ENCODE measurements around the gene LOXL3.
A peak's percentile ranks its signal among the peaks of the same experiment; 100 is the strongest.

LOXL3 gene

DNA sequence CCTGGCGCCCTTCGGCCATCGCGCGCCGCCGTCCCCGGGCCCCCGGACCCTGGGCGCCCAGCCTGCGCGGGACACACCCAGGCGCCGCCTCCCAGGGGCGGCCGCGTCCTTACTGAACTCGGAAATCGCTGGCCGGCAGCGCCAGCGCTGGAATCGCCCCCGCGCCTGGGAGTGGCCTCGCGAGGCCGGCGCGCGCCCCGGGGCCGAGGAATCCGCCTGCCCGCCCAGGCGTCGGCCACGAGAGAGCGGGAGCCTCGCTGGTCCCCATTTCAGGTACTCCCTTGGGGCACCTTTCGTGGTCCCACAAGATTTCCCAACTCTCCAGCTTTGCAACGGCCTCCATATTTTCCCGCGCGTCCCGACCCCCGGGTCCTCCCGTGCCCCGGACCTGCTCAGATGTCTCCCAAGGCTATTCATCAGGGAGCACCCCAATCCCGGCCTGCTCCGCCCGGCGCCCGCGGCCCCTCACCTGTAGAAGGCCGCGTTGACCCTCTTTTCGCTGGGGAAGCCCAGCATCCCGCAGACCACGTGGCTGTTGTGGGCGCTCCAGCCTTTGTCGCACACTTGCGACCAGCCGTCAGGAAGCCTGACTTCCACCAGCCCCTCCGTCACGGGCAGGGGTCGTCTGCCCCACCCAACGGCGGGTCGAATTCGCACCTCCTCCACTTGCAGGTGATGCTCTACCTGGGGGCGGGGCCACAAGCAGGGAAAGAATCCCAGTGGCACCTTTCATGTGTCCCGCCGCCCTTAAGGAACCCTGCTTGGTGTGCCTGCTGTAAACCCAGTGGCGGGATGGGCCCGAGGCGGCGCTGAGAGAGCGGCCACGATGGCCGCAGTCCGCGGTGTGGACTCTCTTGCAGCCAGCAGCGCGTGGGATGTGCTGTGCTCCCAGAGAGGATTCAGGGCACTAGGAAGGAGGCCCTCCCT, 4.6 kb downstream of the LOXL3 start:
- DNase-seq: no peak

DNA sequence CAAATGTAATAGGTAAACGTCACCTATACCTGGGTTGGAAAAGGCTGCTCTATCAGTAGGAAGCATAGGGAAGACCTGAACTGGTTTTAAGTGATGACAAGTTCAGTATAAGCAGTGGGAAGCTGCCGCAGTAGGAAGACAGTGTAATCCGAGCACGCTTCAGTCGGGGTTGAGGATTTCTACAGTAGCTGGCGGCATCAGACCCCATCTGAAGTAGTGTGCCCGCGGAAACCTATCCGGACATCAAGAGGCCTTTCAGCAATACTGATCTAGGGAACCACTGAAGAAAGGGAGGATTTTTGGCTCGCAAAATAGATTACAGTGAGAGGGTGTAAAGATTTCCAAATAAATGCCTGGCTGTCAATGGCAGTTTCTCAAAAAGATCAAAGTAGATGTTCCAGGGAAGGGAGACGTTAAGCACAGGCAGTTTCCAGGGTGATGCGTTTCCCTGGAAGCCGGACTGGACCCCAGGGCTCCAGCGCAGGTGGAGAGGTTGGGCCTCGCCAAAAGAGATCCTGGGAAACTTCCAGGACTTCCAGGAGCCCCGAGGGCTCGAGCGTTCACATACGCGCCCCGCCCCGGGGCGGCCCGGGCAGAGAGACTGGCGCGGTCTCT, 5.3 kb downstream of the LOXL3 start:
- DNase-seq: no peak

DNA sequence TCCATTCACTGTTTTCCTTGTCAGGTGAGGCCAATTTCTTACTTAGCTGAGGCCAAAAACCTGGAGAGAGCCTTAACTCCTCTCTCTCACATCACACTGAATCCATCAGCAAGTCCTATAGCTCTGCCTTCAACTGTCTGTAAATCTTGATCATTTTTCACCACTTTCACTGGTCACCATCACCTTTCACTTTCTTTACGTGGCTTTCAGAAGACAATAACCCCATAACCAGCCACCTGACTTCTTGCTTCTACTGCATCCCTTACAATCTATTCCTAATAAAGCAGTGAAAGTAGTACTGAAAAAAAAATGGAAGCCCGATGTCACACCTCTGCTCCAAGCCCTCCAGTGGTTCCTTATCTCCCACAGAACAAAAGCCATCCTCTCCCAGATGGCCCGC, 7.7 kb downstream of the LOXL3 start:
- DNase-seq: no peak

DNA sequence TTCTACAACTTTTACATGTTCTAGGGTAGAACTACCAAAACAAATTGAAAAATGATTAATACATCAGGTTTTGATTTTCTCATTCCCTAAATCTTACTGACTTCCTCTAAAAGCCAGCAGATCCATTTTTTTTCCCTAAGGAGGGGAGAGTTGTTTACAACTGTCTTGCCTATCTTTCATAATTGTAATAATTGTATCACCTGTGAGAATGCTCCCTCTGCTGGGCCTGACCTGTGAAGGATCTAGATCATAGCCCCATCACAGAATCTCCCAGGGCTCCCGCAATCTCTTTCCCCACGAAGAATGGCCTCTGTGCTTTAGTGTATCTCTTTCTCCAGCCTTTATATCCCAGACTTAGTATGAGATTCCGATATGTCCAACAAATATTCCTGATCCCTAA, 9.1 kb downstream of the LOXL3 start:
- DNase-seq: no peak

DNA sequence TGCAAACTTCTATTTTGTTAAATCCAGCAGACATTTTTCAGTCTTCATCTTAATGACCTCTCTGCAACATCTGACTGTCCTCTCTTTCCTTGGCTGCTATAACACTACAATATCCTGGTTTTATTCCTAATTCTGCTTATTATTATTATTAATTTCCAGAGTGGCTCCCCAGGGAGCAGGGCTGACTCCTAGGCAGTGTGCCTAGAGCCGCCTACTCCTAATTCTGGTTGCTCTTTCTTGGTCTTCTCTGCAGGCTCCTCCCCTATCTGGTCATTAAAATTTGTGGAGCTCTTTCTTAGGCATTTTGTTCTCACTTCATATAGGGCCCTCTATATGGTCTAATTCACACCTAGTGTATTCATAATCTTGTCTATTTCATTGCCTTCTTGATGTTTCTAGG, 10.8 kb downstream of the LOXL3 start:
- DNase-seq: no peak

DNA sequence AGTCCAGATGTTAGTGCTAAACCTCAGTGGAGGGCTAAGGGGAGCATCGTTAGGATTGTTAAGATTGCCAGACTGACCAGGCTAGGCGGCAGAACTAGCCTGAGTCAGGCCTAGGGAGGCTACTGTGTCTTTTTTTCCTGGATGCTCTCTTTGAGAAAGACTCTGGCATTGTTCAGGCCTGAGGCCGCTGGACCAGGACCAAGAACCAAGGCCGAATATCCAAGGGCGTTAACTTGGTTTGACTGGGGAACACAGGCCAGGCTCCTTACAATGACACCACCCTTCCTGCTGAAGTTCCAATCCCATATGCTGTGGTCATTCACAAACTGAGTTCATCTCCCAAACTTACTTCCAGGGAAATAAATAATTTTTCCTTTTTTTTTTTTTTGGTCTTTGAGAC, 13.5 kb downstream of the LOXL3 start:
- DNase-seq: no peak

DNA sequence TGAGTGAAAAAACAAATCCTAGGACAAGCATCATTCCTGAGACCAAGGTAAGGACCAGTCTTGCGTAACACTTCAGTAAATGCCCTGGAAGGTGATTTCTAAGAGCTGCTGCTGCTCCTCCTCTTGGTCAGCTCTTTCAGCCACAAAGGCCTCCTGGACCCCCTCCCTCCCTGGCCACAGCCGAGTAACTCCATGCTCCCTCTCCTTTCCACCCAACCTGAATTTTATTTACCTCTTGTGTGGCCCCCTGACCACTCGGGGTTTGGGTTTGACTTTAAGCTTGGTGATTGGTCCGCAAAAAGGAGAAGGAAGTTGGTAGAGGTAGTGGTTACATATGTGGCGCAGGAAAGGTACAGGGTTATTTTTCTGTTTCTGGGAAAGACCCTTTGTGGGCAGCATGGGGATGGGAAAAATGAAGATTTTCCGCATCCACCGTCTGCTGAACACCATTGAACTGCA, 14.8 kb downstream of the LOXL3 start:
- DNase-seq: no peak

DNA sequence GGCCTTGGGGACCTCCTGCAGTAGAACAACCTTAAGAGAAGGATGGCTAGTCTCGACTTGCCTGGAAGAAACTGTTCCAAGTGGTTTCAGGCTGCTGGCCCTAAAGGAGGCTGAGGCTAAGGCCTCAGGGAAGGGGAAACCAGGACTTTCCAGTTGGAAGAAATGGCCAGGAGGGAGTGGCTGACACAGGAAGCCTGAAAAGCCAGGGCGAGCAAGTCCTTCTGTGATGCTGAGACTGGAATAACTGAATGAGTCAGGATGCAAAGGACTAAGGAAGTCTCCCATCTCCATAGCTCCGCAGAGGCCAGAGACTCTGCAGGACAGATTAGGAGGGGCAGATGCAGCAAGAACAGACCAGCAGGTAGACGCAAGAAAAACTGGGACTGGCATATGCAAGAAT, 16.6 kb downstream of the LOXL3 start:
- no peak for DNase-seq

DNA sequence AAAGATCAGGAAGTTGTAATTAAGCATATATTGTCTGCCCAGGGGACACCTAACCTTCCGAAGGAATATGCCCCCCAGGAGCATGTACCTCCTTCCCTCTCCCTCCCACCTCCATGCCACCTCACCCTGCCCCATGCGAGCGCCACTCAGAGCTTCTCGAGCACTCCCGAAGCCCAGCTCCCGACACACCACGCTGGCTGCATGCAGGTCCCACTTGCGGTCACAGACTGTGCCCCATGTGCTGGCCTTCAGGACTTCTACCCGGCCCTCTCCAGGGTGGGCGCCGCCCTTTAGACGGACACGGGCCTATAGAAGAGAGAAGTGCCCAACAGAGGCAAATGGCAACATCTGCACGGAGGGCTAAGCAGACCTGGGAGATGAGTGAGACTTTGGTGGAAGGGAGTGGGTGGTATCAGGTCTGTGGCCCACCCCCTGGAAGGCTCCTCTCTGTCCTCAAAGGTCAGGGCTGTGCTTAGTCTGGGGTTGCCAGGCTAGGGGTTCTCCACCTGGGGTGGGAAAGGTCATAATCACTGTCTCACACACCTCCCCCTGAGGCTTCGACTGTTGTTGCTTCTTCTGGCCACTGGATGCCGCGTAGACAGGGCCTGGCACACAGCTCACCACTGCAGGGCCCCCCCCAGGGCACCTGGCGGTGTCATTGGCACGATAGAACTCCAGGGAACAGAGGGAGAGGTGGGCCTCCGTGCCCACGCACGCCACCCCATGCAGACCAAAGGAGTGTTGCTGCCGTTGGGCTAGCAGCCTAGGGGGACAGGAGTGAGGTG, 17.4 kb downstream of the LOXL3 start:
- DNase-seq: no peak

DNA sequence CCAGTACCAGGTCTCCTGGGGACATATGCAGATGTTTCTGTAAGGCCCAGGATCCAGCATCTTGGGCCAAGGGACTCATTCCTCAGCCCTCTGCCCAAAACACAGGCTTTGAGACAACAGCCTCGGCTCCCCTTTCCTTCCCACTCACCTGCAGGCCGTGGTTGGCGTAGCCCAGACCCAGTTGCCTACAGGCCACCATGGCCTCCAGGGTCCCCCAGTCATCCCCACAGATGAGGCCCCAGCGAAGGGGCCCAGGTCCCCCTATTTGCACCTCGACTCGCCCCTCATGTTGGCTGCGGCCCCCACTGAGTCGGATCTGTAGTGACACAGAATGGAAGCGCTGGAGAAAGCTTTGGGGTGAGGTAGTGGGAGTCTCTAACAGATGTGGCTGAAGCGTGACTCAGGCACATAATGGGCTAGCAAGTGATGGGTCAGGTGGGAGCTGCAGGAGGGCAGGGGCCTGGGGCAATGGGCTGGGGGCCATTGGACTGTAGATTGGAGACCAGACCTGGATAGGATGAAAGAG, 18.2 kb downstream of the LOXL3 start:
- DNase-seq: no peak

DNA sequence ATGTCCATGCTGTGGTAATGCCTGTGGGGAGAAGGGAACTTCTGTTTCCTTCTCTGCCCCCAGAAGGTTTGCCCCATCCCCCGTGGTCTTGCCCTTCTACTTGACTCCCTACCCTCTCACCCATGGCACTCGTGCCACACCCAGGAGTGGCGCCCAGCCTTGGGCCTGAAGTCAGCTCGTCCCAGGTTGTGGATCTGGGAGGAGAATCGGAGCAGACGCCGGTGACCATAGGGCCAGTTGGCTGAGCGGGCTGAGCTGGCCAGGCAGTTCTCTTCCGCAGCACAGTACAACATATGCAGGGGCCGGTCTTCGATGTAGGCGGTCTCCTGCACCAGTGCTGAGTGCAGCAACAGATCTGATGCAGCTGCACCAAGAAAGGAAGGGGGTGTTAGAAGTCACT, 19.3 kb downstream of the LOXL3 start:
- no peak for DNase-seq

DNA sequence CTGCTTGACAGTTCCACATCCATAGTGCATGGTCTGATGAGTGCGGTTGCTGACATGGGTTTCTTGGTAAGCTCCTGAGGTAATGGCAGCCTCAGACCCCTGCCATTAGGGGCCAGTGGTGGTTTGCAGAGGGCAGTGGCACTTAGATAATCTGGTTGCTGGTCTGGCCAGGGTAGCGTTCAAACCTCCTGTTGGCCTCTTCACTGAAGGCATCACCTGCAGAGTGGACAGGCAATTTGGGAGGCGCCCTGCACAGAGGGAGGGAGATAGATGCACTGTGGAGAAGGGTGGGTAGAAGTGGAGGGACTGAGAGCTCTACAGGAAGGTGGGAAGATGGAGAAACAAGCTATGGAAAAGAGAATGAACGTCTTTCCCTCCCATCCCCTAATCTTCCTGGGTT, 20.3 kb downstream of the LOXL3 start:
- no peak for DNase-seq

DNA sequence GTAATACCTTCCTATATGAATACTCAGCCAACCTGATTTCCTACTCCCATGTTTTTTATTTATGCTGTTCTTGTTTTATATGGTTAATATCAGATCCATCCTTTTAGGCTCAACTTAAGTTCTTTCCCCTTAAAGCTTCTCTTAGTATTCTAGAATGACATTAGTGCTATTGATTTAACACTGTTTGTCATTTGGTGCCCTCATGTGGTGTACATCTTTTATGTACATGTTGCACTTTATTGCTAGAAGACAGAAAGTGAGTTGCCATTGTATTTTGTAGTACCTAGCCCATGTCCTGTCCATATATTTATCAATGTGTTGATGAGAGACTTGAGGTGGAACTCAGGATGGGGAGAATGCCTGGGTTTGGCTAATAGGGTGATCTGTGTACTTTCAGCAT, 21.5 kb downstream of the LOXL3 start:
- no peak for DNase-seq

DNA sequence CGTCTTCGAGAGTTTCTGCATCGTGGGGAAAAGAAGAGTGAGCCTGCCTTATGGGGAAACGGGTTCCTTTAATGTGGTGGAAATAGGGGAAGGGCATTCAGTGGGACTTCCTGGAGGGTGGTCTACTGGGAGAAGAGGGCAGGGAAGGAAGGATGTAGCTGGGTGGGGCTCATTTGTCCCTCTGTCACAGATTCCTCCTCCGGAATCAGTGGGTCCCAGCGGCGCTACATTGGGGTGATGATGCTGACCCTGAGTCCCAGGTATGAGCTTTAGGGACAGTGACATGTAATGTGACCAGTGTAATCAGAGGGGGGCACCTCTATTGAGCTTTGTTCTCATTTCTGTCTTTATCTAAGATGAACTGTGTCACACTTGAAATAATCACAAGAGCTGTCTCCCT, 22.1 kb downstream of the LOXL3 start:
- no peak for DNase-seq

DNA sequence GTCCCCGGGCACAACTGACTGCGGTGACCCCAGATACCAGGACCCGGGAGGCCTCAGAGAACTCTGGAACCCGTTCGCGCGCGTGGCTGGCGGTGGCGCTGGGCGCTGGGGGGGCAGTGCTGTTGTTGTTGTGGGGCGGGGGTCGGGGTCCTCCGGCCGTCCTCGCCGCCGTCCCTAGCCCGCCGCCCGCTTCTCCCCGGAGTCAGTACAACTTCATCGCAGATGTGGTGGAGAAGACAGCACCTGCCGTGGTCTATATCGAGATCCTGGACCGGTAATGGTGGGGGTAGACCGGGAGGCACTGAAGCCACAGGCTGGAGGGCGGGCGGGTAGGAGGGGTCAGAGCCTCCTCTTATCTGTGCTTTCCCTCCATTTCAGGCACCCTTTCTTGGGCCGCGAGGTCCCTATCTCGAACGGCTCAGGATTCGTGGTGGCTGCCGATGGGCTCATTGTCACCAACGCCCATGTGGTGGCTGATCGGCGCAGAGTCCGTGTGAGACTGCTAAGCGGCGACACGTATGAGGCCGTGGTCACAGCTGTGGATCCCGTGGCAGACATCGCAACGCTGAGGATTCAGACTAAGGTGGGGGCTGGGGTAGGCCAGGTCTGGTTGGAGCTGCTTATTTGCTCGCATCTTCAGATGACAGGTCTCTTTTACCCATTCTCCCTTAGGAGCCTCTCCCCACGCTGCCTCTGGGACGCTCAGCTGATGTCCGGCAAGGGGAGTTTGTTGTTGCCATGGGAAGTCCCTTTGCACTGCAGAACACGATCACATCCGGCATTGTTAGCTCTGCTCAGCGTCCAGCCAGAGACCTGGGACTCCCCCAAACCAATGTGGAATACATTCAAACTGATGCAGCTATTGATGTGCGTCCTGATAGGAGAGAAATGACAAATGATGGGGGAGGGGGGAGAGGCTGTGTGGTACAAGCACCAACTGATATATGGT, 23.2 kb downstream of the LOXL3 start:
- peak in 1 of 2 experiments; percentile 26 for DNase-seq

DNA sequence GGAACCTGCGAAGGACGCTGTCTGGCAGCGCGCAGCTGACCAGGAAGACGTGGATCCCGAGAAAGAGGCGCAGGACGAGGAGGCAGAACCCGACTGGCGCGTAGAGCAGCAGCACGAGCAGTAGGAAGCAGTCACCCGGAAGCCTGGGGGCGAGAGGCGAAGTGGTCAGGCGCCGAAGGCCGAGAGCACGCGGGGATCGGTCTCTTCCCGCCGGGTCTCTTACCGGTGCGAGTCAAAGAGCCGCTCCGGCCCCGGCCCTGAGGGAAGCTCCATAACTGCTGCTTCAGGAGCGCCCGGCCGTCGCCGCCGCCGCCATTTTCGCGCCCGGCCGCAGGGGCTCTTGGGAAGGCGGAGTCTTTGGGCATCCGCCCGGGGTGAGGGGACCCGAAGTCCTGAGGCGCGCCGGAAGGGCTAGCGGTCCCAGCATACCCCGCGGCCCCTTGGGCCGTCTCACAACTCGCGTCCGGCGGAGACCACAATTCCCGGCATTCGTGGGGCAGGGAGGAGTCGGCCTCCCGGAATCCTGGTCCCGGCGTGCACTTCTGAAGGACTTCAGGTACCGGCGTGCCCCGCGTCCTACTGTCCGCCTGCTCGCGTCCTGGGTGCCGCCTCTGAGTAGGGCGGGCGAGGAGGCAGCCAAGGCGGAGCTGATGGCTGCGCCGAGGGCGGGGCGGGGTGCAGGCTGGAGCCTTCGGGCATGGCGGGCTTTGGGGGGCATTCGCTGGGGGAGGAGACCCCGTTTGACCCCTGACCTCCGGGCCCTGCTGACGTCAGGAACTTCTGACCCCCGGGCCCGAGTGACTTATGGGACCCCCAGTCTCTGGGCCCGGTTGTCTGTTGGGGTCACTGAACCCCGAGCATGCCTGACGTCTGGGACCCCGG, 24.1 kb downstream of the LOXL3 start, which contains the start of the genes AUP1 and HTRA2:
Gene AUP1 (minus strand): TSS at position 350 of the 882 bp plus-strand sequence. CDS start 77 bp downstream, at position 273.
Gene HTRA2 (plus strand): TSS at position 577 of the 882 bp plus-strand sequence. CDS start 74 bp downstream, at position 651.
- peak; percentile 79 to 81 for DNase-seq

DNA sequence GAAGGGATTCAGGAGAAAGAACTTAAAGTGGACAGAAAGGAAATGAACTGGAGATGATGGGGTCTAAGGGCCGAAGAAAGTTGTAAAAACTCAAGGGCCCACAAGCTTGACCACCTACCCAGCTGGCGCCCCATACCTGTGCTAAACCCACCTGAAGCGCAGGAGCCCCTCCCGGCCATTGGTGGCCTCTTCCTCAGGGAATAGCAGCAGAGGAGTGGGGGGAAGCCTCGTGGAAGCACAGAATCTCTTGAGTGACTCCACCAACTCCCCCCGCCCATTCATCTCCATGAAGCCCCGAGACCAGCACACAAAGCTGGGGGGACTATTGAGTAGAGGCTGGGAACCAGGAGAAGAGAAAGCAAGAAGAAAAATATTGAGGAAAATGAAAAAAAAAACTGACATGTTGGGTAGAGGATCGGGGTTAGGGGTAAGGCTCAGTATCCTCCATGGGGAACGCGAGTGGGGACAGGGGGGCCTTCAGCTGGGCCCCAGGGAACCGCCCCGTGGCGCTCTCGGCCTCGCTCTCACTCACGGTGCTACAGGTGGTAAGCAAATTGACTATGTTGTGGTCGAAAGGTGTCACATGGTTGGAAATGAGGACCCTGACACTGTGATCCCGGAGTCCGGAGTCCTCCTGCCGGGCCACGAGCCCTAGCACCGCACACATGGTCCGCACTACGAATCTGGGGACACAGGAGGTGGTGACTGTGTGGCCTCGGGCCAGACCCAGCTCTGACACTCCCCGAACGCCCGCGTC, 25.0 kb downstream of the LOXL3 start:
- DNase-seq: no peak

DNA sequence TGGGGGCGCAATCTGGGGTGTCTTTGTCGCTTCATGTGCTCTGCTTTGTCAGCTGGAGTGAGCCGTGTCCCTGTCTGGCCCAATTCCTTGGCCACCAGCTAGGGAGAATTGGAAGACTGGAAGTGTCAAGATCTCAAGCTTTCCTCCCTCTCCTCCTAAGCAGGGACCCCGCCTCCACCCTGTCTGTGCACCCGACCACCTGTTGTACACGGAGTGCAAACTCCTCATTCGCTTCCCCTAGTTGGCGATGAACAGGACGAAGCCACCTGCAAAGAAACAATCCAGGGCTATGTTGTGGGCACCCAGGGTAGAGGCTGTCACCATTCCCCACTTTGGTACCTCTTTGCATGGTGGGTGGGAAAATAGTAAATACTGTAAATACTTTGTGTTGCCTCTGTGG, 26.0 kb downstream of the LOXL3 start:
- DNase-seq: no peak

DNA sequence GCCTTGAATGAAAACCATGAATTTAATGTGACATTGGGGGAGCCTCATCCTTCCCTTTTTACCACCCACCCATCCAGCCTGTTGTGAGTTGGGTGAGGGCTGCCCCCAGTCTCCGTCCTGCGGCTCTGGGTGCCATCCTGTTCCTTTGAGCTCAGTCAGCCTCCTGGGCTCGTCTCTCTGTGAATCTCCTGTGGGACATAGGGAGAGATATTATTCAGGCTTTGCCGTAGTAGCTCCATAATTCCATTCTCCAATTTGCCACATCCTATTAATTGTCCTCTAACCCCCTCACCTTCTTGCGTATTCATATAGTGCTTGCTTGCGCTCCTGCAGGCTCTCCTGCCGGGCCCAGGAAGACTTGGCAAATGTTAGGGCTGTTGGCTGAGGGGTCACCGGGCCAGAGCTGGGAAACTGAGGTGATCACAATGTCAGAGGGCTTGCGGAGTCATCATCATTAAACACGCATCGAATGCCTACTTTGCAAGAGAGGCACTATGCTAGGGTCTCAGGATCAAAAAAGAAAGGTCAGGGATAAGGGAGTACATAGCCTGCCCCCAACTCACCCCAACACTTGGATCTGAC, 27.0 kb downstream of the LOXL3 start:
- no peak for DNase-seq

Measured in activated CD4-positive, alpha-beta T cell treated with anti-CD3 and anti-CD28 coated beads, Interleukin-2, amount 50 U/mL, for 4 hours (primary cell).